ENCODE measurements around the gene GFOD2. TPM values are rescaled to one million over a fixed set of nuclear protein-coding genes. Genes with fewer than 3 reads are reported as not detected.
A peak's percentile ranks its signal among the peaks of the same experiment; 100 is the strongest.

Gene GFOD2
- total and polyA plus RNA-seq, 7 donors: 8.0 to 17.3 (median 11.3) TPM

GRCh38 chr16:67720236-67720635 is 1.1 kb upstream of the GFOD2 start:
- WGBS, 3 donors: 44 to 53% (median 48%) methylated on average over 1 of the region's 1 CpG
- H3K27ac ChIP-seq: peak overlapping the region; percentile 96
- no peaks in the 10 kb centered on the region for H3K9me3 ChIP-seq
- DNase-seq (no peak), ATAC-seq (peak in 1 of 4 donors; percentile 3)
- TF ChIP-seq CTCF (IDR thresholded peaks at IDR 0.05): no peak
- H3K4me1 ChIP-seq: peaks cover 22% of the 10 kb centered on the region
- intact Hi-C loops (cut with DNase I): loop anchor here in 1 of 2 donors (5.0 kb wide), 1 partner anchor 82 kb away; no protein-coding TSS in a partner anchor
- peak overlapping the region; percentile 99 for H3K4me3 ChIP-seq
- peaks cover 0 to 25% of the 10 kb centered on the region in 2 donors for H3K36me3 ChIP-seq (ENCODE audit: insufficient read depth in 1 of 2, low read depth in 1 of 2)
- no peaks in the 10 kb centered on the region for H3K27me3 ChIP-seq (ENCODE audit: insufficient read depth in 3 of 3, low read length in 2 of 3)

GRCh38 chr16:67719778-67720144 is 645 bp upstream of the GFOD2 start:
- H3K27me3 ChIP-seq (ENCODE audit: insufficient read depth in 3 of 3, low read length in 2 of 3): no peaks in the 10 kb centered on the region
- peak overlapping the region; percentile 96 for H3K27ac ChIP-seq
- WGBS, 3 donors: 1 to 3% (median 3%) methylated on average over 5 of the region's 5 CpGs
- H3K4me3 ChIP-seq: peak overlapping the region; percentile 99
- DNase-seq (no peak), ATAC-seq (peak; percentile 71 to 86 (median 79))
- intact Hi-C loops (cut with DNase I): loop anchor here (5.0 kb wide), 3 partner anchors 47 to 83 kb away; partner anchors contain the start of genes C16orf86 (in 1 of the 2) and ENKD1 (in 1 of the 2)
- no peaks in the 10 kb centered on the region for H3K9me3 ChIP-seq
- peaks cover 0 to 20% of the 10 kb centered on the region in 2 donors for H3K36me3 ChIP-seq (ENCODE audit: insufficient read depth in 1 of 2, low read depth in 1 of 2)
- TF ChIP-seq CTCF (IDR thresholded peaks at IDR 0.05): no peak
- H3K4me1 ChIP-seq: peaks cover 22% of the 10 kb centered on the region

- intact Hi-C loops (cut with DNase I): loop anchor here (5.0 kb wide), 2 partner anchors 46 to 51 kb away; partner anchors contain the start of genes C16orf86 (in 1 of the 2) and ENKD1 (in 1 of the 2)
- Histone ChIP-seq H3K36me3 (ENCODE audit: insufficient read depth in 1 of 2, low read depth in 1 of 2) (peaks cover 0 to 9% of the 10 kb centered on the region in 2 donors), H3K4me3 (peak overlapping the region; percentile 99), H3K27me3 (ENCODE audit: insufficient read depth in 3 of 3, low read length in 2 of 3) (no peaks in the 10 kb centered on the region), H3K27ac (peak overlapping the region; percentile 96), H3K9me3 (no peaks in the 10 kb centered on the region), H3K4me1 (peaks cover 22% of the 10 kb centered on the region)
- DNase-seq: no peak
- no peak for TF ChIP-seq CTCF (IDR thresholded peaks at IDR 0.05)
- ATAC-seq: no peak
- 2% methylated on average over 14 of the region's 14 CpGs for WGBS, 3 donors
These were observed 458 bp downstream of the GFOD2 start for GRCh38 chr16:67718668-67719047.

- intact Hi-C loops (cut with DNase I): loop anchor here (5.0 kb wide), 2 partner anchors 44 to 49 kb away; partner anchors contain the start of genes C16orf86 (in 1 of the 2) and ENKD1 (in 1 of the 2)
- Histone ChIP-seq H3K27ac (no peak overlapping the region), H3K9me3 (no peaks in the 10 kb centered on the region), H3K36me3 (ENCODE audit: insufficient read depth in 1 of 2, low read depth in 1 of 2) (no peaks in the 10 kb centered on the region), H3K4me1 (peaks cover 22% of the 10 kb centered on the region), H3K27me3 (ENCODE audit: insufficient read depth in 3 of 3, low read length in 2 of 3) (no peaks in the 10 kb centered on the region), H3K4me3 (no peak overlapping the region)
- ATAC-seq (no peak), DNase-seq (no peak)
- 89 to 94% (median 89%) methylated on average over 2 of the region's 2 CpGs for WGBS, 3 donors
- no peak for TF ChIP-seq CTCF (IDR thresholded peaks at IDR 0.05)
These were observed 3.0 kb downstream of the GFOD2 start for GRCh38 chr16:67716097-67716496.

GRCh38 chr16:67714522-67714921 is 4.6 kb downstream of the GFOD2 start:
- no peak for TF ChIP-seq CTCF (IDR thresholded peaks at IDR 0.05)
- ATAC-seq (no peak), DNase-seq (no peak)
- Histone ChIP-seq H3K4me1 (peaks cover 13% of the 10 kb centered on the region), H3K9me3 (no peaks in the 10 kb centered on the region), H3K4me3 (no peak overlapping the region), H3K27ac (no peak overlapping the region), H3K36me3 (ENCODE audit: insufficient read depth in 1 of 2, low read depth in 1 of 2) (no peaks in the 10 kb centered on the region), H3K27me3 (ENCODE audit: insufficient read depth in 3 of 3, low read length in 2 of 3) (no peaks in the 10 kb centered on the region)
- WGBS, 3 donors: 74 to 79% (median 74%) methylated on average over 1 of the region's 1 CpG
- intact Hi-C loops (cut with DNase I): no loop called here

All from psoas muscle (tissue), 8 donors.